HepG2 (cell line): Measurements from ENCODE around the gene SPAG5. TPM values are rescaled to one million over a fixed set of nuclear protein-coding genes. Genes with fewer than 3 reads are reported as not detected.

ENCODE experiments used
- ATAC-seq: fragments of 200-7000 bp; cut with Tn5 transposase; 3 replicates; pipeline ENCODE4 v1.9.1; 2020; ENCODE audit warnings: mild to moderate bottlenecking, moderate library complexity
- BruUV-seq: library from RNA; stranded (reverse); fragments of 400-500 nt; replicated peaks from 2 replicates; lab custom pipeline; 2021; lab: Mats Ljungman, UMichigan
- CTCF ChIA-PET: fragments of 300-600 bp; formaldehyde crosslinking; extraction: SDS; loops from one replicate; lab custom pipeline; 2021; ENCODE audit warnings: low total read pairs, inconsistent platforms, low intra/inter-chr PET ratio; lab: Yijun Ruan, JAX
- POLR2A ChIA-PET: fragments of 350-600 bp; sonication (Branson Sonifier 250); formaldehyde crosslinking; loops from one replicate; lab custom pipeline; 2020; ENCODE audit warnings: antibody characterized with exemption, inconsistent platforms; lab: Yijun Ruan, JAX
- DNase-seq: peaks from one replicate; pipeline ENCODE4 v3.0.0-alpha.2; 2015; ENCODE audit warnings: low spot score
- FAIRE-seq: peaks from 3 replicates; lab custom pipeline; 2011; peaks lifted over from hg19 to GRCh38; lab: Jason Lieb, UNC
- H2AFZ ChIP-seq: one replicate; pipeline ENCODE4 v1.6.1; 2011; ENCODE audit warnings: low read length, inconsistent platforms
- H3K27ac ChIP-seq: fragments of 300-600 bp; 3 replicates; pipeline ENCODE4 v1.8.0; 2011; ENCODE audit warnings: mixed run types, mild to moderate bottlenecking, mixed read lengths, low read length, inconsistent platforms; ENCODE audit not compliant: insufficient read depth; ENCODE audit errors: extremely low read length
- H3K27me3 ChIP-seq, 2 experiments: fragments of 200-600 bp in 1 of 2; 2 replicates in 1 of 2; 3 replicates in 1 of 2; pipeline versions ENCODE4 v1.6.0 to v1.8.0; 2011; ENCODE audit warnings: low read length in 2 of 2, mild to moderate bottlenecking in 2 of 2, moderate library complexity in 2 of 2, inconsistent platforms in 1 of 2; ENCODE audit not compliant: insufficient read depth in 2 of 2, control insufficient read depth in 1 of 2
- H3K36me3 ChIP-seq, 2 experiments: fragments of 200-600 bp in 1 of 2; replicated peaks in 1 of 2; 2 replicates in 1 of 2; 3 replicates in 1 of 2; pipeline versions ENCODE4 v1.5.1 to v1.8.0; 2011; ENCODE audit warnings: low read length in 2 of 2, inconsistent platforms in 1 of 2; ENCODE audit not compliant: insufficient read depth in 2 of 2, control insufficient read depth in 1 of 2
- H3K4me1 ChIP-seq: 2 replicates; pipeline ENCODE4 v1.5.1; 2012; ENCODE audit warnings: low read length, inconsistent platforms; ENCODE audit not compliant: insufficient read depth
- H3K4me2 ChIP-seq: 2 replicates; pipeline ENCODE4 v1.6.0; 2011; ENCODE audit warnings: low read depth, low read length, inconsistent platforms
- H3K4me3 ChIP-seq, 3 experiments: fragments of 200-600 bp in 1 of 3; sonication (generic), shearing (Covaris generic) in 1 of 3; replicated peaks in 1 of 3; 2 replicates each; pipeline ENCODE4 v1.5.1; 2011 to 2016; ENCODE audit warnings: low read length in 3 of 3, inconsistent platforms in 2 of 3, low read depth in 2 of 3, mild to moderate bottlenecking in 2 of 3, control low read depth in 1 of 3, mixed read lengths in 1 of 3; ENCODE audit not compliant: insufficient read depth in 1 of 3
- H3K79me2 ChIP-seq: one replicate; pipeline ENCODE4 v1.6.1; 2011; ENCODE audit warnings: low read length, inconsistent platforms; ENCODE audit not compliant: insufficient read depth
- H3K9ac ChIP-seq: 2 replicates; pipeline ENCODE4 v1.6.0; 2011; ENCODE audit warnings: mild to moderate bottlenecking, low read depth, low read length, inconsistent platforms; ENCODE audit not compliant: insufficient read depth
- H3K9me3 ChIP-seq: 2 replicates; pipeline ENCODE4 v1.5.1; 2012; ENCODE audit warnings: mild to moderate bottlenecking, low read length
- H4K20me1 ChIP-seq: 2 replicates; pipeline ENCODE4 v1.6.0; 2011; ENCODE audit warnings: inconsistent platforms, mild to moderate bottlenecking, low read length, moderate library complexity; ENCODE audit not compliant: insufficient read depth
- ATF6 ChIP-seq: sonication (generic); formaldehyde crosslinking; conservative IDR thresholded peaks from 2 replicates; pipeline ENCODE4 v1.4.0; 2020; ENCODE audit warnings: missing genetic modification reagents
- CBX2 ChIP-seq, 2 experiments: fragments of 200-600 bp in 1 of 2; sonication (generic); formaldehyde crosslinking in 1 of 2; IDR thresholded peaks; 2 replicates each; pipeline versions ENCODE4 v1.7.0 to v1.8.1; 2018 to 2022; ENCODE audit warnings: low read depth in 2 of 2, low read length in 1 of 2, mild to moderate bottlenecking in 1 of 2, missing genetic modification reagents in 1 of 2
- FIP1L1 ChIP-seq: fragments of 200-400 bp; formaldehyde crosslinking; IDR thresholded peaks from 2 replicates; pipeline ENCODE4 v1.6.1; 2018; ENCODE audit warnings: low read depth, mild to moderate bottlenecking, low read length, moderate library complexity, borderline replicate concordance; ENCODE audit not compliant: insufficient read depth
- GFI1 ChIP-seq: sonication (generic); formaldehyde crosslinking; IDR thresholded peaks from 2 replicates; pipeline ENCODE4 v1.5.0; 2020; ENCODE audit warnings: missing genetic modification reagents, mild to moderate bottlenecking, borderline replicate concordance
- PPARG ChIP-seq: conservative IDR thresholded peaks from 2 replicates; pipeline ENCODE4 v1.6.1; 2016; ENCODE audit warnings: missing biosample characterization, missing genetic modification reagents
- ZBTB7B ChIP-seq: sonication (generic); formaldehyde crosslinking; IDR thresholded peaks from 2 replicates; pipeline ENCODE4 v1.4.0; 2020; ENCODE audit warnings: missing genetic modification reagents
- ZNF251 ChIP-seq: sonication (generic); formaldehyde crosslinking; IDR thresholded peaks from 2 replicates; pipeline ENCODE4 v1.9.0; 2021; ENCODE audit warnings: mild to moderate bottlenecking, missing genetic modification reagents
- ZNF282 ChIP-seq: fragments of 450-650 bp; IDR thresholded peaks from 2 replicates; pipeline ENCODE4 v1.6.1; 2018; ENCODE audit not compliant: partially characterized antibody
- ZNF816 ChIP-seq: sonication (generic); formaldehyde crosslinking; IDR thresholded peaks from 2 replicates; pipeline ENCODE4 v1.8.0; 2022; ENCODE audit warnings: missing genetic modification reagents, mild to moderate bottlenecking, borderline replicate concordance
- WGBS: methylation state at CpG from one replicate; pipeline ENCODE4 v1.1.6; 2017; ENCODE audit warnings: low lambda C conversion rate; 5-methylcytosine and 5-hydroxymethylcytosine counted together
- in situ Hi-C: cut with HindIII; loops from 2 replicates; pipeline ENCODE4 v1.10.0; 2017; ENCODE audit warnings: low pct_unique_long_range_greater_than_20kb; ENCODE audit not compliant: extremely low pct_ligation_motif_present
- intact Hi-C: fragments of 100-400 bp; cut with micrococcal nuclease; formaldehyde crosslinking; loops from one replicate; pipeline ENCODE4 v1.10.0; 2022; ENCODE audit not compliant: unreplicated experiment
- polyA plus RNA-seq, 8 experiments: library from polyadenylated mRNA; depleted of rRNA in 3 of 8; stranded (reverse) in 7 of 8; unstranded in 1 of 8; fragments of >200 nt; fragmentation: Illumina TruSeq in 4 of 8; extraction: Trizol in 4 of 8; gene quantifications; 2 replicates each; pipeline versions ENCODE4 v1.2.1 to v1.2.3, GENCODE V29; 2011 to 2016; ENCODE audit warnings: low read depth in 4 of 8, missing spikeins in 1 of 8, mixed read lengths in 1 of 8; ENCODE audit not compliant: insufficient read depth in 1 of 8
- total RNA-seq, 5 experiments: library from RNA; depleted of rRNA; stranded (reverse); fragments of >200 nt; fragmentation: Illumina TruSeq; extraction: Trizol; gene quantifications; 2 replicates each; pipeline ENCODE4 v1.2.3, GENCODE V29; 2016; ENCODE audit warnings: low read depth in 1 of 5
- TF ChIP-seq, protein P1 (sequence below): sonication (generic); formaldehyde crosslinking; IDR thresholded peaks from 2 replicates; pipeline ENCODE4 v1.4.0; 2020; ENCODE audit warnings: missing genetic modification reagents
- TF ChIP-seq, protein P2 (sequence below): IDR thresholded peaks from 2 replicates; pipeline ENCODE4 v1.6.1; 2016; ENCODE audit warnings: missing genetic modification reagents, missing compliant biosample characterization
- TF ChIP-seq, protein P3 (sequence below): conservative IDR thresholded peaks from 2 replicates; pipeline ENCODE4 v1.6.1; 2018; ENCODE audit warnings: missing genetic modification reagents

The SPAG5 gene
- total and polyA plus RNA-seq, 2 of the 13 experiments (the other 11 are each of a cell fraction or from before 2014, with no cell fraction given), result 41.4 to 98.0 TPM

- Histone ChIP-seq H3K79me2 (no peaks in the 10 kb centered on the region), H2AFZ (no peak overlapping the region), H4K20me1 (no peaks in the 10 kb centered on the region), H3K9me3 (no peaks in the 10 kb centered on the region), H3K36me3 (peaks cover 27 to 66% of the 10 kb centered on the region in 2 experiments), H3K4me1 (peaks cover 5% of the 10 kb centered on the region; the same call in 1 of the 2 replicates), H3K4me3 (no peak overlapping the region), H3K9ac (no peak overlapping the region), H3K27ac (no peak overlapping the region), H3K4me2 (no peak overlapping the region), H3K27me3 (no peaks in the 10 kb centered on the region)
- no peak for FAIRE-seq
- 100% methylated on average over 2 of the region's 2 CpGs for WGBS
- DNase-seq, result no peak
- intact Hi-C loops (loop anchor here (1.0 kb wide), 1 partner anchor 20 kb away; no protein-coding TSS in a partner anchor), in situ Hi-C loops (loop anchor here (5.0 kb wide), 1 partner anchor 52 kb away; the partner anchor contains the start of gene PIGS)
- POLR2A ChIA-PET, result interaction anchor here (0.6 kb wide), 1 partner anchor 12 kb away, joined by 3 read pairs; no protein-coding TSS in a partner anchor
- no TSS peak for BruUV-seq
- no peak for ATAC-seq
- CTCF ChIA-PET, result no interaction called here
- TF ChIP-seq ZBTB7B (CRISPR knock-in tag) (no peak), ATF6 (CRISPR knock-in tag) (no peak), FIP1L1 (no peak), ZNF816 (CRISPR knock-in tag) (no peak), GFI1 (CRISPR knock-in tag) (no peak), PPARG (CRISPR knock-in tag) (no peak), ZNF251 (CRISPR knock-in tag) (no peak), ZNF282 (no peak), CBX2 (IDR thresholded peaks at IDR 0.05; ENCODE audit: low read depth, low read length) (no peak), CBX2 (CRISPR knock-in tag; IDR thresholded peaks at IDR 0.05; ENCODE audit: low read depth) (no peak)
- TF ChIP-seq, protein P1, sequence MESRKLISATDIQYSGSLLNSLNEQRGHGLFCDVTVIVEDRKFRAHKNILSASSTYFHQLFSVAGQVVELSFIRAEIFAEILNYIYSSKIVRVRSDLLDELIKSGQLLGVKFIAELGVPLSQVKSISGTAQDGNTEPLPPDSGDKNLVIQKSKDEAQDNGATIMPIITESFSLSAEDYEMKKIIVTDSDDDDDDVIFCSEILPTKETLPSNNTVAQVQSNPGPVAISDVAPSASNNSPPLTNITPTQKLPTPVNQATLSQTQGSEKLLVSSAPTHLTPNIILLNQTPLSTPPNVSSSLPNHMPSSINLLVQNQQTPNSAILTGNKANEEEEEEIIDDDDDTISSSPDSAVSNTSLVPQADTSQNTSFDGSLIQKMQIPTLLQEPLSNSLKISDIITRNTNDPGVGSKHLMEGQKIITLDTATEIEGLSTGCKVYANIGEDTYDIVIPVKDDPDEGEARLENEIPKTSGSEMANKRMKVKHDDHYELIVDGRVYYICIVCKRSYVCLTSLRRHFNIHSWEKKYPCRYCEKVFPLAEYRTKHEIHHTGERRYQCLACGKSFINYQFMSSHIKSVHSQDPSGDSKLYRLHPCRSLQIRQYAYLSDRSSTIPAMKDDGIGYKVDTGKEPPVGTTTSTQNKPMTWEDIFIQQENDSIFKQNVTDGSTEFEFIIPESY, result no peak
- TF ChIP-seq, protein P2, sequence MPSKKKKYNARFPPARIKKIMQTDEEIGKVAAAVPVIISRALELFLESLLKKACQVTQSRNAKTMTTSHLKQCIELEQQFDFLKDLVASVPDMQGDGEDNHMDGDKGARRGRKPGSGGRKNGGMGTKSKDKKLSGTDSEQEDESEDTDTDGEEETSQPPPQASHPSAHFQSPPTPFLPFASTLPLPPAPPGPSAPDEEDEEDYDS (CRISPR knock-in tag), result no peak
- TF ChIP-seq, protein P3, sequence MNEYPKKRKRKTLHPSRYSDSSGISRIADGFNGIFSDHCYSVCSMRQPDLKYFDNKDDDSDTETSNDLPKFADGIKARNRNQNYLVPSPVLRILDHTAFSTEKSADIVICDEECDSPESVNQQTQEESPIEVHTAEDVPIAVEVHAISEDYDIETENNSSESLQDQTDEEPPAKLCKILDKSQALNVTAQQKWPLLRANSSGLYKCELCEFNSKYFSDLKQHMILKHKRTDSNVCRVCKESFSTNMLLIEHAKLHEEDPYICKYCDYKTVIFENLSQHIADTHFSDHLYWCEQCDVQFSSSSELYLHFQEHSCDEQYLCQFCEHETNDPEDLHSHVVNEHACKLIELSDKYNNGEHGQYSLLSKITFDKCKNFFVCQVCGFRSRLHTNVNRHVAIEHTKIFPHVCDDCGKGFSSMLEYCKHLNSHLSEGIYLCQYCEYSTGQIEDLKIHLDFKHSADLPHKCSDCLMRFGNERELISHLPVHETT, result no peak
Measured at GRCh38 chr17:28624148-28624547, 25.3 kb upstream of the SPAG5 start.
